GM12872 (cell line): Measurements from ENCODE around the gene EEF2K.

Experiments used
- CTCF ChIP-seq: IDR thresholded peaks from 3 replicates; pipeline ENCODE4 v1.5.1; 2011; ENCODE audit warnings: low read depth, mild to moderate bottlenecking, low read length, moderate library complexity; ENCODE audit not compliant: insufficient read depth

EEF2K gene

GRCh38 chr16:22229889-22230288 lies 23.8 kb downstream of the EEF2K start:
- TF ChIP-seq CTCF, result no peak

- TF ChIP-seq CTCF, result no peak
Measured at GRCh38 chr16:22232277-22233036, 26.4 kb downstream of the EEF2K start.

GRCh38 chr16:22233037-22233372 lies 26.9 kb downstream of the EEF2K start:
- TF ChIP-seq CTCF, result no peak

GRCh38 chr16:22235839-22236745 lies 30.0 kb downstream of the EEF2K start:
- TF ChIP-seq CTCF, result no peak

- no peak for TF ChIP-seq CTCF
Measured at GRCh38 chr16:22239131-22239805, 33.2 kb downstream of the EEF2K start.

- no peak for TF ChIP-seq CTCF
Measured at GRCh38 chr16:22240023-22240710, 34.1 kb downstream of the EEF2K start.

GRCh38 chr16:22250522-22250921 lies 44.4 kb downstream of the EEF2K start:
- no peak for TF ChIP-seq CTCF
